OCI-LY3 (cell line): ENCODE data around the gene FLNB.

ENCODE experiments used
- H2AFZ ChIP-seq: fragments of 200-600, 300-600 bp; shearing (Covaris generic); 2 replicates; pipeline ENCODE4 v1.6.0; 2014; ENCODE audit warnings: antibody characterized with exemption, low read depth, low read length
- H3K27ac ChIP-seq: fragments of 200-600, 300-600 bp; sonication (generic); 2 replicates; pipeline ENCODE4 v1.5.1; 2014; ENCODE audit warnings: mild to moderate bottlenecking, low read length, moderate library complexity, mixed read lengths
- H3K27me3 ChIP-seq: fragments of 200-600, 300-600 bp; sonication (generic); 2 replicates; pipeline ENCODE4 v1.6.1; 2014; ENCODE audit warnings: low read depth, low read length, mixed read lengths
- H3K36me3 ChIP-seq: fragments of 200-600, 300-600 bp; sonication (generic); replicated peaks from 2 replicates; pipeline ENCODE3; 2014; ENCODE audit warnings: low read depth, low read length, mixed read lengths
- H3K4me1 ChIP-seq: fragments of 300-600, 200-600 bp; sonication (generic); 2 replicates; pipeline ENCODE4 v1.6.1; 2014; ENCODE audit warnings: low read length, mixed read lengths
- H3K4me2 ChIP-seq: fragments of 200-600, 300-600 bp; sonication (generic); 2 replicates; pipeline ENCODE4 v1.6.1; 2014; ENCODE audit warnings: low read length, mixed read lengths
- H3K4me3 ChIP-seq: fragments of 300-600, 200-600 bp; sonication (generic); 2 replicates; pipeline ENCODE4 v1.5.1; 2014; ENCODE audit warnings: antibody characterized with exemption, mild to moderate bottlenecking, low read length, moderate library complexity
- H3K79me2 ChIP-seq: fragments of 300-600, 200-600 bp; shearing (Covaris generic); 2 replicates; pipeline ENCODE4 v1.6.1; 2014; ENCODE audit warnings: mild to moderate bottlenecking, low read length, mixed read lengths
- H3K9ac ChIP-seq: fragments of 300-600, 200-600 bp; shearing (Covaris generic); 2 replicates; pipeline ENCODE4 v1.6.0; 2014; ENCODE audit warnings: mild to moderate bottlenecking, low read length, moderate library complexity
- H3K9me3 ChIP-seq: fragments of 200-600, 300-600 bp; shearing (Covaris generic); 2 replicates; pipeline ENCODE4 v1.6.1; 2014; ENCODE audit warnings: low read length, mixed read lengths; ENCODE audit not compliant: insufficient read depth
- H4K20me1 ChIP-seq: fragments of 200-600, 300-600 bp; sonication (generic); 2 replicates; pipeline ENCODE4 v1.6.1; 2016; ENCODE audit warnings: low read length, mixed read lengths; ENCODE audit not compliant: insufficient read depth
- EZH2phosphoT487 ChIP-seq: fragments of 200-600 bp; shearing (Covaris generic); IDR thresholded peaks from 2 replicates; pipeline ENCODE4 v1.6.1; 2018; ENCODE audit warnings: antibody characterized with exemption, mixed run types, low read depth
- TF ChIP-seq, protein P1 (sequence below): fragments of 200-600, 300-600 bp; sonication (generic); IDR thresholded peaks from 2 replicates; pipeline ENCODE4 v1.5.1; 2014; ENCODE audit warnings: antibody characterized with exemption, low read length, low read depth

The FLNB gene

DNA sequence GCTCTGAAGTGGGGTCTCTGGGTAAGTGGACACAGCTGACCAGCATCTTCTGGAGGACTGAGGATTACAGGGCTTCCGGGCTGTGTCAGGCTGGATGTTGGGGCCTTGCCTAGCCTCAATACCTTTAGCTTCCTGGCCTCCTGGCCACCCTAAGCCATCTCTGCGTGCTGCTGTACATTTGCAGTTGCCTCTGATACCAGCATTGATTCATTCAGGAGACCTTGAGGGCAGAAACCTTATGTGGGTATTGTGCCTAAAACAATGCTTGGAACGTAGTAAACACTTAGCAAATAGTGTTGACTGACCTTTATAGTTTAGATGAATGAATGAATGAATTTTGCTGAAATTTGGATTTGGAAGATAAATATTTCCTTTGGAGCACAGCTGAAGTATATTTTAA lies 97.0 kb downstream of the FLNB start:
- Histone ChIP-seq H2AFZ (no peak overlapping the region), H3K4me1 (no peaks in the 10 kb centered on the region), H3K79me2 (no peaks in the 10 kb centered on the region), H3K4me2 (no peak overlapping the region), H3K27me3 (no peaks in the 10 kb centered on the region), H3K9ac (no peak overlapping the region), H3K36me3 (peaks cover 12% of the 10 kb centered on the region), H3K9me3 (no peaks in the 10 kb centered on the region), H3K27ac (no peak overlapping the region), H4K20me1 (no peaks in the 10 kb centered on the region), H3K4me3 (no peak overlapping the region)
- TF ChIP-seq EZH2phosphoT487: no peak
- TF ChIP-seq, protein P1, sequence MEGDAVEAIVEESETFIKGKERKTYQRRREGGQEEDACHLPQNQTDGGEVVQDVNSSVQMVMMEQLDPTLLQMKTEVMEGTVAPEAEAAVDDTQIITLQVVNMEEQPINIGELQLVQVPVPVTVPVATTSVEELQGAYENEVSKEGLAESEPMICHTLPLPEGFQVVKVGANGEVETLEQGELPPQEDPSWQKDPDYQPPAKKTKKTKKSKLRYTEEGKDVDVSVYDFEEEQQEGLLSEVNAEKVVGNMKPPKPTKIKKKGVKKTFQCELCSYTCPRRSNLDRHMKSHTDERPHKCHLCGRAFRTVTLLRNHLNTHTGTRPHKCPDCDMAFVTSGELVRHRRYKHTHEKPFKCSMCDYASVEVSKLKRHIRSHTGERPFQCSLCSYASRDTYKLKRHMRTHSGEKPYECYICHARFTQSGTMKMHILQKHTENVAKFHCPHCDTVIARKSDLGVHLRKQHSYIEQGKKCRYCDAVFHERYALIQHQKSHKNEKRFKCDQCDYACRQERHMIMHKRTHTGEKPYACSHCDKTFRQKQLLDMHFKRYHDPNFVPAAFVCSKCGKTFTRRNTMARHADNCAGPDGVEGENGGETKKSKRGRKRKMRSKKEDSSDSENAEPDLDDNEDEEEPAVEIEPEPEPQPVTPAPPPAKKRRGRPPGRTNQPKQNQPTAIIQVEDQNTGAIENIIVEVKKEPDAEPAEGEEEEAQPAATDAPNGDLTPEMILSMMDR: no peak

DNA sequence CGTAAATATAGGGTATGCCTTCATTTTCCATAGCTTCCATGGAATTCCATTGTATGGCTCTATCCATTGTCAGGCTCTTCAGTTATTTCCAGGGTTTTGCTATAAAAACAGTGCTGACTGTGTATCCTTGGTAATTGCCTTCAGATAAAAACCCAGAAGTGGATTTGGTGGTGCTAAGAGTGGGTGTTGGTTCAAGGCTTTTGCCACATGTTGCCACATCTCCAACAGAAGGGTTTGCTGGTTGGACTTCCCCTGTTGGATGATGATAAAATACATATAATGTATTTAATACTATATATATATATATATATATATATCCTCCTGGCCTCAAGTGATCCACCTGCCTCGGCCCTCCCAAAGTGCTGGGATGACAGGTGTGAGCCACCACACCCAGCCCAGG lies 97.8 kb downstream of the FLNB start:
- no peak overlapping the region for H3K27ac ChIP-seq
- no peaks in the 10 kb centered on the region for H3K4me1 ChIP-seq
- no peak overlapping the region for H3K4me2 ChIP-seq
- TF ChIP-seq, protein P1: no peak
- H3K79me2 ChIP-seq: no peaks in the 10 kb centered on the region
- H3K36me3 ChIP-seq: peaks cover 12% of the 10 kb centered on the region
- no peaks in the 10 kb centered on the region for H4K20me1 ChIP-seq
- no peak overlapping the region for H3K4me3 ChIP-seq
- no peak overlapping the region for H3K9ac ChIP-seq
- H3K9me3 ChIP-seq: no peaks in the 10 kb centered on the region
- no peaks in the 10 kb centered on the region for H3K27me3 ChIP-seq
- H2AFZ ChIP-seq: no peak overlapping the region

DNA sequence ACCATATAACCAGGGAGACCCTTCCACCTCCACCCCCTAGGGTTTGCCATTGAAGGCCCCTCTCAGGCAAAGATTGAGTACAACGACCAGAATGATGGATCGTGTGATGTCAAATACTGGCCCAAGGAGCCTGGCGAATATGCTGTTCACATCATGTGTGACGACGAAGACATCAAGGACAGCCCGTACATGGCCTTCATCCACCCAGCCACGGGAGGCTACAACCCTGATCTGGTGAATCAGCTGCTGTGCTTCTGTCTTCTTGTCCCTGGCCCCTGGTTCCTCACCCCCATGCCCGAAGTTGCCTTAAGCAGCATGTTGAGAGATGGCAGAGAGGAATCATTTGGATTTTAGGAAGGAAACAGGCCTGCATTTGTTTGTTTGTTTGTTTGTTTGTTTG lies 98.4 kb downstream of the FLNB start:
- Histone ChIP-seq H3K9me3 (no peaks in the 10 kb centered on the region), H4K20me1 (no peaks in the 10 kb centered on the region), H3K4me2 (no peak overlapping the region), H3K27me3 (no peaks in the 10 kb centered on the region), H3K4me1 (no peaks in the 10 kb centered on the region), H3K27ac (no peak overlapping the region), H3K79me2 (no peaks in the 10 kb centered on the region), H3K36me3 (peaks cover 12% of the 10 kb centered on the region), H2AFZ (no peak overlapping the region), H3K4me3 (no peak overlapping the region), H3K9ac (no peak overlapping the region)
- TF ChIP-seq, protein P1: no peak
- TF ChIP-seq EZH2phosphoT487: no peak

DNA sequence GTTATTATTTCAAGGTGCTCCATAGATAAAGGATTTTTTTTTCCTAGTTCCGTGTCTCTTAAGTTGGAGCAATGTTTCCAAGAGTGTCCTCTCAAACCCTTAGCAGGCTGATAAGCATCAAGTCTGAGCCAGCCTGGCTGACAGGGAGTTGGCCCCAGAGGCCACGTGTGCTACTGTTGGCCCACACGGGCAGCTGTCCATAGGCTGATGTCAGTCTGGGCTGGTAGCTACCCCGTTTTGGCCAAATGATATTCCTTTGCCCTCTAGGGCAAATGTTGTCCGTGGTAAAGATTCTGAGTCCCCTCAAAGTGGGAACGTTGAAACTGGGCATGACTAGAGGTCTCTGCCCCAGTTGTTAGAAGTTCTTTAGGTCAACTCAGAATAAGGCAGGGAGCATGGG lies 99.4 kb downstream of the FLNB start:
- H3K27me3 ChIP-seq: no peaks in the 10 kb centered on the region
- no peak overlapping the region for H3K4me3 ChIP-seq
- H3K9me3 ChIP-seq: no peaks in the 10 kb centered on the region
- H3K79me2 ChIP-seq: no peaks in the 10 kb centered on the region
- no peaks in the 10 kb centered on the region for H3K4me1 ChIP-seq
- no peak overlapping the region for H3K9ac ChIP-seq
- H4K20me1 ChIP-seq: no peaks in the 10 kb centered on the region
- H3K27ac ChIP-seq: no peak overlapping the region
- no peak overlapping the region for H2AFZ ChIP-seq
- peaks cover 12% of the 10 kb centered on the region for H3K36me3 ChIP-seq
- TF ChIP-seq, protein P1: no peak
- TF ChIP-seq EZH2phosphoT487: no peak
- H3K4me2 ChIP-seq: no peak overlapping the region
